ENCODE results near the gene MYOC. TPM values are rescaled to one million over a fixed set of nuclear protein-coding genes. Genes with fewer than 3 reads are reported as not detected.
"Not testable (repeated sequence)": the region's sequence is repeated elsewhere in the genome, so short reads cannot be mapped to it uniquely, and the experiment has no call there.

MYOC gene
- total RNA-seq, 1 experiment from 2014 or later, result not detected

- ATAC-seq; H3K4me1 ChIP-seq (ENCODE audit: control insufficient read depth, insufficient read depth, low read length); H3K36me3 ChIP-seq (ENCODE audit: control insufficient read depth, insufficient read depth, low read length); CTCF ChIA-PET; H3K9me3 ChIP-seq (ENCODE audit: control insufficient read depth, insufficient read depth, low read depth, low read length); H3K27ac ChIP-seq (ENCODE audit: low read length); BruUV-seq (replicated peaks); H3K4me3 ChIP-seq (ENCODE audit: low read depth in 2 of 2, low read length in 2 of 2); in situ Hi-C loops (cut with HindIII; ENCODE audit: low pct_unique_long_range_greater_than_20kb, low sequenced_read_pairs); intact Hi-C loops (cut with micrococcal nuclease; ENCODE audit: unreplicated experiment); H3K27me3 ChIP-seq (ENCODE audit: control insufficient read depth, insufficient read depth, low read length); POLR2A ChIA-PET; DNase-seq (ENCODE audit: low read depth, low spot score): not testable (repeated sequence)
Measured at GRCh38 chr1:171600310-171600709, 52.2 kb downstream of the MYOC start.

DNA sequence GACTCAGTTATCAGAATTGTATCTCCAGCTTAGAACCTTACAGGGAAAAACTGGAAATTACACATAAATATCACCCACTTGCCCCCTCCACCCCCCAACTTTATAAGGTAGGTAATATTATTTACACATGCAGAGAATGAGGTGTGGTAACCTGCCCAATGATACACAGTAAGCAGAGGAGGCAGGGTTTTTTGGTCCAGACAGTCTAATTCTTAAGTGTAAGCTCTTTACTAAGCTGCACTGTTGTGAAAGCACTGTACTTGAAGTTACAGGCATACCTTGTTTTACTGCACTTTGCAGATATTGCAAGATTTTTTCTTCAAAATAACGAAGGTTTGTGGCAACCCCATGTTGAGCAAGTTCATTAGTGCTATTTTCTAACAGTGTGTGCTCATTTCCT is 55.3 kb downstream of the MYOC start:
- ChIA-PET CTCF (interaction anchor here (0.5 to 0.7 kb wide), 2 partner anchors 43 to 144 kb away, joined by 3 read pairs; no protein-coding TSS in a partner anchor), POLR2A (no interaction called here)
- ATAC-seq (no peak), DNase-seq (ENCODE audit: low read depth, low spot score) (no peak)
- no peaks in the 10 kb centered on the region for H3K27me3 ChIP-seq (ENCODE audit: control insufficient read depth, insufficient read depth, low read length)
- intact Hi-C loops (cut with micrococcal nuclease; ENCODE audit: unreplicated experiment) (no loop called here), in situ Hi-C loops (cut with HindIII; ENCODE audit: low pct_unique_long_range_greater_than_20kb, low sequenced_read_pairs) (no loop called here)
- no peaks in the 10 kb centered on the region for H3K4me1 ChIP-seq (ENCODE audit: control insufficient read depth, insufficient read depth, low read length)
- H3K4me3 ChIP-seq (ENCODE audit: low read depth in 2 of 2, low read length in 2 of 2), result no peak overlapping the region
- H3K9me3 ChIP-seq (ENCODE audit: control insufficient read depth, insufficient read depth, low read depth, low read length), result no peaks in the 10 kb centered on the region
- no TSS peak for BruUV-seq (replicated peaks)
- H3K36me3 ChIP-seq (ENCODE audit: control insufficient read depth, insufficient read depth, low read length), result no peaks in the 10 kb centered on the region; the same call in 1 of the 2 replicates
- H3K27ac ChIP-seq (ENCODE audit: low read length), result no peak overlapping the region
- TF ChIP-seq POLR2AphosphoS5 (IDR thresholded peaks at IDR 0.05; ENCODE audit: low read depth, low read length) (no peak), SIN3A (IDR thresholded peaks at IDR 0.05; ENCODE audit: borderline replicate concordance, insufficient read depth, low read depth, low read length) (no peak), TCF7L2 (IDR thresholded peaks at IDR 0.05; ENCODE audit: low read depth, low read length) (no peak)
- TF ChIP-seq, protein P1, sequence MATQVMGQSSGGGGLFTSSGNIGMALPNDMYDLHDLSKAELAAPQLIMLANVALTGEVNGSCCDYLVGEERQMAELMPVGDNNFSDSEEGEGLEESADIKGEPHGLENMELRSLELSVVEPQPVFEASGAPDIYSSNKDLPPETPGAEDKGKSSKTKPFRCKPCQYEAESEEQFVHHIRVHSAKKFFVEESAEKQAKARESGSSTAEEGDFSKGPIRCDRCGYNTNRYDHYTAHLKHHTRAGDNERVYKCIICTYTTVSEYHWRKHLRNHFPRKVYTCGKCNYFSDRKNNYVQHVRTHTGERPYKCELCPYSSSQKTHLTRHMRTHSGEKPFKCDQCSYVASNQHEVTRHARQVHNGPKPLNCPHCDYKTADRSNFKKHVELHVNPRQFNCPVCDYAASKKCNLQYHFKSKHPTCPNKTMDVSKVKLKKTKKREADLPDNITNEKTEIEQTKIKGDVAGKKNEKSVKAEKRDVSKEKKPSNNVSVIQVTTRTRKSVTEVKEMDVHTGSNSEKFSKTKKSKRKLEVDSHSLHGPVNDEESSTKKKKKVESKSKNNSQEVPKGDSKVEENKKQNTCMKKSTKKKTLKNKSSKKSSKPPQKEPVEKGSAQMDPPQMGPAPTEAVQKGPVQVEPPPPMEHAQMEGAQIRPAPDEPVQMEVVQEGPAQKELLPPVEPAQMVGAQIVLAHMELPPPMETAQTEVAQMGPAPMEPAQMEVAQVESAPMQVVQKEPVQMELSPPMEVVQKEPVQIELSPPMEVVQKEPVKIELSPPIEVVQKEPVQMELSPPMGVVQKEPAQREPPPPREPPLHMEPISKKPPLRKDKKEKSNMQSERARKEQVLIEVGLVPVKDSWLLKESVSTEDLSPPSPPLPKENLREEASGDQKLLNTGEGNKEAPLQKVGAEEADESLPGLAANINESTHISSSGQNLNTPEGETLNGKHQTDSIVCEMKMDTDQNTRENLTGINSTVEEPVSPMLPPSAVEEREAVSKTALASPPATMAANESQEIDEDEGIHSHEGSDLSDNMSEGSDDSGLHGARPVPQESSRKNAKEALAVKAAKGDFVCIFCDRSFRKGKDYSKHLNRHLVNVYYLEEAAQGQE (IDR thresholded peaks at IDR 0.05; ENCODE audit: insufficient read depth in 1 of 2, low read depth in 2 of 2, low read length in 1 of 2), result no peak
- TF ChIP-seq, protein P2, sequence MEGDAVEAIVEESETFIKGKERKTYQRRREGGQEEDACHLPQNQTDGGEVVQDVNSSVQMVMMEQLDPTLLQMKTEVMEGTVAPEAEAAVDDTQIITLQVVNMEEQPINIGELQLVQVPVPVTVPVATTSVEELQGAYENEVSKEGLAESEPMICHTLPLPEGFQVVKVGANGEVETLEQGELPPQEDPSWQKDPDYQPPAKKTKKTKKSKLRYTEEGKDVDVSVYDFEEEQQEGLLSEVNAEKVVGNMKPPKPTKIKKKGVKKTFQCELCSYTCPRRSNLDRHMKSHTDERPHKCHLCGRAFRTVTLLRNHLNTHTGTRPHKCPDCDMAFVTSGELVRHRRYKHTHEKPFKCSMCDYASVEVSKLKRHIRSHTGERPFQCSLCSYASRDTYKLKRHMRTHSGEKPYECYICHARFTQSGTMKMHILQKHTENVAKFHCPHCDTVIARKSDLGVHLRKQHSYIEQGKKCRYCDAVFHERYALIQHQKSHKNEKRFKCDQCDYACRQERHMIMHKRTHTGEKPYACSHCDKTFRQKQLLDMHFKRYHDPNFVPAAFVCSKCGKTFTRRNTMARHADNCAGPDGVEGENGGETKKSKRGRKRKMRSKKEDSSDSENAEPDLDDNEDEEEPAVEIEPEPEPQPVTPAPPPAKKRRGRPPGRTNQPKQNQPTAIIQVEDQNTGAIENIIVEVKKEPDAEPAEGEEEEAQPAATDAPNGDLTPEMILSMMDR (IDR thresholded peaks at IDR 0.05), result no peak

DNA sequence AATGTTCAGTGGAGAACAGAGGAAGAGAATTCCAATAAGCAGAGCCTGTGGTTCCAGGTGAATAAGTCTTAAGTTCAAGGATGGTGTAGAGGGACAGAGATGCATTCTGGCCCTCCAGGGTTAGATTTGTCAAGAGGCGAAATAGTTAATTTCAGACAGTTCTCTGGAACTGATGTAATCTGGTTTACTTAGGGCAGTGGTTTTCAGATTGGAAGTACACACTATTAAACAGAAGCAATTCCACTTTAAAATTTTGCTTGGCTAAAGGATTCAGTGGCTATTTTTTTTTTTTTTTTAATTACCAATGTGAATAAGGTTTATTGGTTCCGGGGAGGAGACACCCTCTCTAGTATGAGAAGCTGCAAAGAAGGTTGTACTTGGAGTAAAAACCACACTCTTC is 55.8 kb downstream of the MYOC start:
- CTCF ChIA-PET, result no interaction called here
- in situ Hi-C loops (cut with HindIII; ENCODE audit: low pct_unique_long_range_greater_than_20kb, low sequenced_read_pairs), result no loop called here
- no TSS peak for BruUV-seq (replicated peaks)

More for the DNA sequence above, 55.8 kb downstream of the MYOC start:
- intact Hi-C loops (cut with micrococcal nuclease; ENCODE audit: unreplicated experiment), result no loop called here
- POLR2A ChIA-PET, result no interaction called here
- ATAC-seq (no peak), DNase-seq (ENCODE audit: low read depth, low spot score) (no peak)
- no peaks in the 10 kb centered on the region for H3K4me1 ChIP-seq (ENCODE audit: control insufficient read depth, insufficient read depth, low read length)
- H3K9me3 ChIP-seq (ENCODE audit: control insufficient read depth, insufficient read depth, low read depth, low read length), result no peaks in the 10 kb centered on the region
- no peak overlapping the region for H3K27ac ChIP-seq (ENCODE audit: low read length)
- TF ChIP-seq, protein P1 (IDR thresholded peaks at IDR 0.05; ENCODE audit: insufficient read depth in 1 of 2, low read depth in 2 of 2, low read length in 1 of 2), result no peak
- TF ChIP-seq POLR2AphosphoS5 (IDR thresholded peaks at IDR 0.05; ENCODE audit: low read depth, low read length) (no peak), TCF7L2 (IDR thresholded peaks at IDR 0.05; ENCODE audit: low read depth, low read length) (no peak), SIN3A (IDR thresholded peaks at IDR 0.05; ENCODE audit: borderline replicate concordance, insufficient read depth, low read depth, low read length) (no peak)
- TF ChIP-seq, protein P2 (IDR thresholded peaks at IDR 0.05), result no peak
- H3K36me3 ChIP-seq (ENCODE audit: control insufficient read depth, insufficient read depth, low read length), result peaks cover 1% of the 10 kb centered on the region
- H3K27me3 ChIP-seq (ENCODE audit: control insufficient read depth, insufficient read depth, low read length), result no peaks in the 10 kb centered on the region
- no peak overlapping the region for H3K4me3 ChIP-seq (ENCODE audit: low read depth in 2 of 2, low read length in 2 of 2)
